Measurements from ENCODE around the gene RALGDS.
"Not testable (repeated sequence)": the region's sequence is repeated elsewhere in the genome, so short reads cannot be mapped to it uniquely, and the experiment has no call there.

GRCh38 chr9:133068431-133068830 lies 52.6 kb downstream of the RALGDS start:
- not testable (repeated sequence) for TF ChIP-seq CTCF, POLR2A (IDR thresholded peaks at IDR 0.05)
